HCT116 (cell line): Measurements from ENCODE around the gene SLC38A3. TPM values are rescaled to one million over a fixed set of nuclear protein-coding genes. Genes with fewer than 3 reads are reported as not detected.

Experiments
- ATAC-seq: fragments of 200-7000 bp; cut with Tn5 transposase; 2 replicates; pipeline ENCODE4 v1.9.1; 2020; ENCODE audit warnings: mild to moderate bottlenecking, moderate library complexity
- BruUV-seq: library from RNA; stranded (reverse); fragments of 400-500 nt; replicated peaks from 2 replicates; lab custom pipeline; 2021; lab: Mats Ljungman, UMichigan
- CTCF ChIA-PET: fragments of 300-600 bp; sonication (Branson Sonifier 250); formaldehyde crosslinking; loops from one replicate; lab custom pipeline; 2021; ENCODE audit warnings: antibody characterized with exemption; lab: Charles Lee
- POLR2A ChIA-PET: fragments of 300-600, 350-600 bp; sonication (Branson Sonifier 250); formaldehyde crosslinking; loops from one replicate; lab custom pipeline; 2021; ENCODE audit warnings: antibody characterized with exemption; lab: Charles Lee
- RAD21 ChIA-PET, 2 experiments: fragments of 300-600 bp; sonication (Branson Sonifier 250); formaldehyde crosslinking; loops; one replicate each; lab custom pipeline; 2023; ENCODE audit warnings: low total read pairs in 2 of 2; ENCODE audit not compliant: uncharacterized antibody in 2 of 2, unreplicated experiment in 2 of 2, low non-redundant PET in 1 of 2; lab: Charles Lee
- DNase-seq: peaks from one replicate; pipeline ENCODE4 v3.0.0-alpha.2; 2010; ENCODE audit warnings: low read depth, low spot score
- H2AFZ ChIP-seq: fragments of 200-600 bp; shearing (Covaris generic), sonication (generic); 2 replicates; pipeline ENCODE4 v1.6.1; 2017; ENCODE audit warnings: low read depth, mixed run types, mixed read lengths, antibody characterized with exemption, low read length; ENCODE audit not compliant: poor library complexity, severe bottlenecking
- H3K27ac ChIP-seq: 2 replicates; pipeline ENCODE4 v1.5.1; 2012; ENCODE audit warnings: low read depth, low read length
- H3K27me3 ChIP-seq: fragments of 200-600 bp; sonication (generic); 2 replicates; pipeline ENCODE4 v1.6.1; 2016; ENCODE audit warnings: mixed run types, low read length, mixed read lengths; ENCODE audit not compliant: insufficient read depth
- H3K36me3 ChIP-seq, 2 experiments: fragments of 200-500 bp in 1 of 2; fragments of 200-600 bp in 1 of 2; sonication (Bioruptor generic) in 1 of 2; sonication (generic) in 1 of 2; 2 replicates each; pipeline versions ENCODE4 v1.5.1 to v1.6.1; 2014 to 2016; ENCODE audit warnings: low read length in 2 of 2, inconsistent platforms in 1 of 2, mixed read lengths in 1 of 2, mixed run types in 1 of 2; ENCODE audit not compliant: insufficient read depth in 2 of 2, control insufficient read depth in 1 of 2
- H3K4me1 ChIP-seq, 2 experiments: fragments of 200-600 bp in 1 of 2; sonication (generic) in 1 of 2; 2 replicates each; pipeline versions ENCODE4 v1.5.1 to v1.6.1; 2012 to 2017; ENCODE audit warnings: low read length in 2 of 2, inconsistent platforms in 1 of 2, mild to moderate bottlenecking in 1 of 2, mixed read lengths in 1 of 2, mixed run types in 1 of 2, moderate library complexity in 1 of 2; ENCODE audit not compliant: insufficient read depth in 2 of 2, control insufficient read depth in 1 of 2
- H3K4me2 ChIP-seq: fragments of 200-600 bp; sonication (generic); 2 replicates; pipeline ENCODE4 v1.6.1; 2017; ENCODE audit warnings: mixed run types, low read length, mixed read lengths
- H3K4me3 ChIP-seq, 2 experiments: fragments of 200-600 bp in 1 of 2; sonication (generic) in 1 of 2; replicated peaks in 1 of 2; 2 replicates each; pipeline ENCODE4 v1.5.1; 2011 to 2016; ENCODE audit warnings: low read length in 2 of 2, control low read depth in 1 of 2, low read depth in 1 of 2, mild to moderate bottlenecking in 1 of 2, mixed read lengths in 1 of 2, mixed run types in 1 of 2
- H3K79me2 ChIP-seq: fragments of 200-600 bp; sonication (generic); 2 replicates; pipeline ENCODE4 v1.6.1; 2017; ENCODE audit warnings: mild to moderate bottlenecking, mixed run types, low read length, moderate library complexity, mixed read lengths; ENCODE audit not compliant: insufficient read depth
- H3K9ac ChIP-seq: fragments of 200-600 bp; sonication (generic); 2 replicates; pipeline ENCODE4 v1.6.1; 2016; ENCODE audit warnings: low read length, mixed read lengths
- H3K9me2 ChIP-seq: fragments of 200-600 bp; sonication (generic), shearing (Covaris generic); 2 replicates; pipeline ENCODE4 v1.6.1; 2017; ENCODE audit warnings: mixed run types, mild to moderate bottlenecking, moderate library complexity; ENCODE audit not compliant: insufficient read depth
- H3K9me3 ChIP-seq, 2 experiments: fragments of 200-500 bp in 1 of 2; fragments of 200-600 bp in 1 of 2; sonication (Bioruptor generic) in 1 of 2; sonication (generic) in 1 of 2; 2 replicates each; pipeline ENCODE4 v1.6.1; 2014 to 2017; ENCODE audit warnings: low read length in 2 of 2, mixed read lengths in 2 of 2, inconsistent platforms in 1 of 2, low read depth in 1 of 2, mild to moderate bottlenecking in 1 of 2, mixed run types in 1 of 2, moderate library complexity in 1 of 2; ENCODE audit not compliant: control insufficient read depth in 1 of 2, insufficient read depth in 1 of 2
- H4K20me1 ChIP-seq: fragments of 200-600 bp; sonication (generic), shearing (Covaris generic); 2 replicates; pipeline ENCODE4 v1.6.1; 2017; ENCODE audit warnings: mixed run types, mild to moderate bottlenecking, moderate library complexity; ENCODE audit not compliant: insufficient read depth
- CBX3 ChIP-seq: IDR thresholded peaks from 2 replicates; pipeline ENCODE4 v1.6.1; 2012; ENCODE audit warnings: low read depth
- CEBPB ChIP-seq: IDR thresholded peaks from 2 replicates; pipeline ENCODE4 v1.6.1; 2012; ENCODE audit warnings: low read depth
- EGR1 ChIP-seq: IDR thresholded peaks from 2 replicates; pipeline ENCODE4 v1.6.1; 2012; ENCODE audit warnings: low read depth
- ELF1 ChIP-seq: IDR thresholded peaks from 2 replicates; pipeline ENCODE4 v1.6.1; 2012; ENCODE audit warnings: low read depth, borderline replicate concordance
- EZH2 ChIP-seq: fragments of 200-600 bp; sonication (generic); IDR thresholded peaks from 2 replicates; pipeline ENCODE4 v1.6.1; 2017; ENCODE audit warnings: antibody characterized with exemption, mixed run types
- EZH2phosphoT487 ChIP-seq: fragments of 200-600 bp; IDR thresholded peaks from 2 replicates; pipeline ENCODE4 v1.6.1; 2018; ENCODE audit warnings: antibody characterized with exemption, borderline replicate concordance
- FOSL1 ChIP-seq: IDR thresholded peaks from 2 replicates; pipeline ENCODE4 v1.6.1; 2012; ENCODE audit warnings: low read depth
- JUND ChIP-seq: IDR thresholded peaks from 2 replicates; pipeline ENCODE4 v1.6.1; 2012
- POLR2A ChIP-seq: IDR thresholded peaks from 2 replicates; pipeline ENCODE4 v1.7.0; 2011; ENCODE audit warnings: borderline replicate concordance; ENCODE audit not compliant: insufficient read depth, insufficient read length; ENCODE audit errors: extremely low read depth
- RAD21 ChIP-seq: IDR thresholded peaks from 2 replicates; pipeline ENCODE4 v1.6.1; 2012; ENCODE audit warnings: low read depth, mild to moderate bottlenecking
- SIN3A ChIP-seq: IDR thresholded peaks from 2 replicates; pipeline ENCODE4 v1.6.1; 2012; ENCODE audit warnings: low read depth
- SP1 ChIP-seq: IDR thresholded peaks from 2 replicates; pipeline ENCODE4 v1.6.1; 2012; ENCODE audit warnings: low read depth
- TCF7L2 ChIP-seq: IDR thresholded peaks from 2 replicates; pipeline ENCODE4 v1.7.0; 2011; ENCODE audit warnings: borderline replicate concordance, inconsistent platforms; ENCODE audit not compliant: insufficient read depth, insufficient read length; ENCODE audit errors: extremely low read depth
- YY1 ChIP-seq: IDR thresholded peaks from 2 replicates; pipeline ENCODE4 v1.6.1; 2011; ENCODE audit warnings: low read length, low read depth, moderate library complexity, mild to moderate bottlenecking; ENCODE audit not compliant: insufficient replicate concordance; ENCODE audit errors: extremely low read depth
- ZNF274 ChIP-seq: fragments of 200-500 bp; sonication (Bioruptor generic); IDR thresholded peaks from 2 replicates; pipeline ENCODE4 v1.6.1; 2014; ENCODE audit warnings: mild to moderate bottlenecking, low read depth, low read length, inconsistent platforms
- intact Hi-C: fragments of 100-400 bp; cut with micrococcal nuclease; formaldehyde crosslinking; loops from 2 replicates; pipeline ENCODE4 v1.10.0; 2022
- total RNA-seq: library from RNA; stranded (reverse); gene quantifications from one replicate; pipeline ENCODE4 v1.2.1, GENCODE V29; 2021; ENCODE audit not compliant: unreplicated experiment
- TF ChIP-seq, protein P1 (sequence below): IDR thresholded peaks from 2 replicates; pipeline ENCODE4 v1.6.1; 2012
- TF ChIP-seq, protein P2 (sequence below): IDR thresholded peaks from 2 replicates; pipeline ENCODE4 v1.6.1; 2012
- TF ChIP-seq, protein P3 (sequence below): IDR thresholded peaks from 2 replicates; pipeline ENCODE4 v1.6.1; 2012; ENCODE audit warnings: low read depth

The SLC38A3 gene
- total RNA-seq, 1 experiment from 2014 or later, result 3.1 TPM

DNA sequence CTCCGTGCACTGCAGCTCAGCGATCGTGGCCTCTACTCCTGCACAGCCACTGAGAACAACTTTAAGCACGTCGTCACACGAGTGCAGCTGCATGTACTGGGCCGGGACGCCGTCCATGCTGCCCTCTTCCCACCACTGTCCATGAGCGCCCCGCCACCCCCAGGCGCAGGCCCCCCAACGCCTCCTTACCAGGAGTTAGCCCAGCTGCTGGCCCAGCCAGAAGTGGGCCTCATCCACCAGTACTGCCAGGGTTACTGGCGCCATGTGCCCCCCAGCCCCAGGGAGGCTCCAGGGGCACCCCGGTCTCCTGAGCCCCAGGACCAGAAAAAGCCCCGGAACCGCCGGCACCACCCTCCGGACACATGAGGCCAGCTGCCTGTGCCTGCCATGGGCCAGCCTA, 17.3 kb upstream of the SLC38A3 start:
- no peaks in the 10 kb centered on the region for H3K79me2 ChIP-seq
- RAD21 ChIA-PET, result no interaction called here
- H3K27me3 ChIP-seq, result no peaks in the 10 kb centered on the region
- DNase-seq (no peak), ATAC-seq (no peak)
- H2AFZ ChIP-seq, result no peak overlapping the region
- H3K9ac ChIP-seq, result no peak overlapping the region
- TF ChIP-seq CBX3 (no peak), FOSL1 (no peak), EGR1 (no peak), SP1 (no peak), POLR2A (no peak), EZH2 (no peak), TCF7L2 (no peak), RAD21 (no peak), ELF1 (no peak), SIN3A (no peak), ZNF274 (no peak), EZH2phosphoT487 (no peak), YY1 (no peak), CEBPB (no peak), JUND (no peak)
- TF ChIP-seq, protein P1, sequence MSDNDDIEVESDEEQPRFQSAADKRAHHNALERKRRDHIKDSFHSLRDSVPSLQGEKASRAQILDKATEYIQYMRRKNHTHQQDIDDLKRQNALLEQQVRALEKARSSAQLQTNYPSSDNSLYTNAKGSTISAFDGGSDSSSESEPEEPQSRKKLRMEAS, result no peak
- TF ChIP-seq, protein P2, sequence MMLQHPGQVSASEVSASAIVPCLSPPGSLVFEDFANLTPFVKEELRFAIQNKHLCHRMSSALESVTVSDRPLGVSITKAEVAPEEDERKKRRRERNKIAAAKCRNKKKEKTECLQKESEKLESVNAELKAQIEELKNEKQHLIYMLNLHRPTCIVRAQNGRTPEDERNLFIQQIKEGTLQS, result no peak
- TF ChIP-seq, protein P3, sequence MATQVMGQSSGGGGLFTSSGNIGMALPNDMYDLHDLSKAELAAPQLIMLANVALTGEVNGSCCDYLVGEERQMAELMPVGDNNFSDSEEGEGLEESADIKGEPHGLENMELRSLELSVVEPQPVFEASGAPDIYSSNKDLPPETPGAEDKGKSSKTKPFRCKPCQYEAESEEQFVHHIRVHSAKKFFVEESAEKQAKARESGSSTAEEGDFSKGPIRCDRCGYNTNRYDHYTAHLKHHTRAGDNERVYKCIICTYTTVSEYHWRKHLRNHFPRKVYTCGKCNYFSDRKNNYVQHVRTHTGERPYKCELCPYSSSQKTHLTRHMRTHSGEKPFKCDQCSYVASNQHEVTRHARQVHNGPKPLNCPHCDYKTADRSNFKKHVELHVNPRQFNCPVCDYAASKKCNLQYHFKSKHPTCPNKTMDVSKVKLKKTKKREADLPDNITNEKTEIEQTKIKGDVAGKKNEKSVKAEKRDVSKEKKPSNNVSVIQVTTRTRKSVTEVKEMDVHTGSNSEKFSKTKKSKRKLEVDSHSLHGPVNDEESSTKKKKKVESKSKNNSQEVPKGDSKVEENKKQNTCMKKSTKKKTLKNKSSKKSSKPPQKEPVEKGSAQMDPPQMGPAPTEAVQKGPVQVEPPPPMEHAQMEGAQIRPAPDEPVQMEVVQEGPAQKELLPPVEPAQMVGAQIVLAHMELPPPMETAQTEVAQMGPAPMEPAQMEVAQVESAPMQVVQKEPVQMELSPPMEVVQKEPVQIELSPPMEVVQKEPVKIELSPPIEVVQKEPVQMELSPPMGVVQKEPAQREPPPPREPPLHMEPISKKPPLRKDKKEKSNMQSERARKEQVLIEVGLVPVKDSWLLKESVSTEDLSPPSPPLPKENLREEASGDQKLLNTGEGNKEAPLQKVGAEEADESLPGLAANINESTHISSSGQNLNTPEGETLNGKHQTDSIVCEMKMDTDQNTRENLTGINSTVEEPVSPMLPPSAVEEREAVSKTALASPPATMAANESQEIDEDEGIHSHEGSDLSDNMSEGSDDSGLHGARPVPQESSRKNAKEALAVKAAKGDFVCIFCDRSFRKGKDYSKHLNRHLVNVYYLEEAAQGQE, result no peak
- POLR2A ChIA-PET, result no interaction called here
- H4K20me1 ChIP-seq, result no peaks in the 10 kb centered on the region
- H3K36me3 ChIP-seq, result no peaks in the 10 kb centered on the region; a peak in 1 of 4 replicates
- H3K9me2 ChIP-seq, result no peaks in the 10 kb centered on the region
- CTCF ChIA-PET, result interaction anchor here (3.1 kb wide), 1 partner anchor 68 kb away, joined by 13 read pairs; no protein-coding TSS in a partner anchor
- peaks cover 0 to 7% of the 10 kb centered on the region in 2 experiments; a peak in 2 of 4 replicates for H3K4me1 ChIP-seq
- no peak overlapping the region for H3K4me2 ChIP-seq
- intact Hi-C loops, result no loop called here
- no peak overlapping the region for H3K27ac ChIP-seq
- no peak overlapping the region for H3K4me3 ChIP-seq
- H3K9me3 ChIP-seq, result no peaks in the 10 kb centered on the region
- no TSS peak for BruUV-seq
